OCI-LY1 (cell line): Measurements from ENCODE around the gene CALML5.

Source experiments
- H2AFZ ChIP-seq: fragments of 200-600 bp; sonication (generic), shearing (Covaris generic); 2 replicates; pipeline ENCODE4 v1.6.0; 2014; ENCODE audit warnings: antibody characterized with exemption, mild to moderate bottlenecking, low read length
- H3F3A ChIP-seq: fragments of 200-600 bp; sonication (generic), shearing (Covaris generic); 2 replicates; pipeline ENCODE4 v1.6.0; 2014; ENCODE audit warnings: mild to moderate bottlenecking, antibody characterized with exemption, low read length, moderate library complexity; ENCODE audit not compliant: insufficient read depth
- H3K27ac ChIP-seq: fragments of 200-600 bp; sonication (generic); 2 replicates; pipeline ENCODE4 v1.5.1; 2014; ENCODE audit warnings: low read length, mixed run types, mild to moderate bottlenecking, low read depth; ENCODE audit not compliant: poor library complexity, severe bottlenecking
- H3K27me3 ChIP-seq: fragments of 200-600 bp; sonication (generic); 2 replicates; pipeline ENCODE4 v1.6.0; 2014; ENCODE audit warnings: antibody characterized with exemption, mild to moderate bottlenecking, low read length, moderate library complexity; ENCODE audit not compliant: insufficient read depth
- H3K36me3 ChIP-seq: fragments of 200-600 bp; sonication (generic); 2 replicates; pipeline ENCODE4 v1.6.1; 2014; ENCODE audit warnings: mild to moderate bottlenecking, antibody characterized with exemption, low read length, moderate library complexity, mixed read lengths; ENCODE audit not compliant: insufficient read depth
- H3K4me1 ChIP-seq: fragments of 200-600 bp; sonication (generic); 2 replicates; pipeline ENCODE4 v1.5.1; 2014; ENCODE audit warnings: mild to moderate bottlenecking, low read length, moderate library complexity; ENCODE audit not compliant: insufficient read depth, severe bottlenecking
- H3K4me2 ChIP-seq: fragments of 200-600 bp; sonication (generic), shearing (Covaris generic); 2 replicates; pipeline ENCODE4 v1.6.1; 2014; ENCODE audit warnings: low read length
- H3K4me3 ChIP-seq: fragments of 200-600 bp; sonication (generic); 2 replicates; pipeline ENCODE4 v1.5.1; 2014; ENCODE audit warnings: low read length, low read depth, mild to moderate bottlenecking, mixed read lengths; ENCODE audit not compliant: poor library complexity, severe bottlenecking
- H3K79me2 ChIP-seq: fragments of 200-600 bp; shearing (Covaris generic); 2 replicates; pipeline ENCODE4 v1.6.1; 2016; ENCODE audit warnings: mixed run types, low read length, mixed read lengths; ENCODE audit not compliant: insufficient read depth
- H3K9ac ChIP-seq: fragments of 200-600 bp; sonication (generic), shearing (Covaris generic); 2 replicates; pipeline ENCODE4 v1.6.1; 2014; ENCODE audit warnings: mild to moderate bottlenecking, low read length, mixed read lengths
- H3K9me2 ChIP-seq: fragments of 200-600 bp; sonication (generic), shearing (Covaris generic); 2 replicates; pipeline ENCODE4 v1.6.1; 2014; ENCODE audit warnings: low read depth, mild to moderate bottlenecking, low read length, mixed read lengths
- H3K9me3 ChIP-seq: fragments of 200-600 bp; shearing (Covaris generic); 2 replicates; pipeline ENCODE4 v1.6.1; 2014; ENCODE audit warnings: low read length, mixed read lengths
- H4K20me1 ChIP-seq: fragments of 200-600 bp; sonication (generic), shearing (Covaris generic); 2 replicates; pipeline ENCODE4 v1.6.0; 2016; ENCODE audit warnings: mild to moderate bottlenecking, low read length; ENCODE audit not compliant: insufficient read depth
- EZH2 ChIP-seq: fragments of 200-600 bp; sonication (generic), shearing (Covaris generic); IDR thresholded peaks from 2 replicates; pipeline ENCODE4 v1.8.0; 2017; ENCODE audit warnings: borderline replicate concordance, mixed run types, mild to moderate bottlenecking, antibody characterized with exemption, low read length, moderate library complexity, mixed read lengths
- TF ChIP-seq, protein P1 (sequence below): fragments of 200-600 bp; sonication (generic), shearing (Covaris generic); IDR thresholded peaks from 2 replicates; pipeline ENCODE4 v1.5.1; 2017; ENCODE audit warnings: mild to moderate bottlenecking, antibody characterized with exemption, low read length, moderate library complexity, mixed read lengths

The CALML5 gene

DNA sequence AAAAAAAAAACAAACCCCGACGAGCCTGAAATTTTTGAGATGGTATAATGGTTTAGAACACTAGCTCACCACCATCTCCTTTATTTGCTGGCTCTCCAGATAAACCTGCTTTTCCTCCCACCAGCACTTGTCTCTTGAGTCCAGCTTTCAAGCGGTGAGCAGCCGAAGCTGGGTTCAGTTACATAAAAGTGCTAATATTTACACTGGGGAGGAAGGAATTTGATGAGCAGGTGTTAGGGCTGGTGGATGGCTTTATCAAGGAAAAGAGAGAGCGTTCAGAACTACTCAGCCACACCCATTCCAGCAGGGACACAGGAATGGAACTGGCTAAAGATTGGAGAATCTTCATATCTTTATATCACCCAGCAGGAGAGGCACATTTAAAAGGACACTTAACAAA, 18.8 kb upstream of the CALML5 start:
- H3K4me2 ChIP-seq, result no peak overlapping the region

GRCh38 chr10:5517546-5517945, 18.2 kb upstream of the CALML5 start:
- H3K9me3 ChIP-seq, result no peaks in the 10 kb centered on the region
- H3K27ac ChIP-seq, result no peak overlapping the region
- H3F3A ChIP-seq, result no peaks in the 10 kb centered on the region
- no peaks in the 10 kb centered on the region for H3K79me2 ChIP-seq
- H3K4me3 ChIP-seq, result no peak overlapping the region
- H3K9me2 ChIP-seq, result no peaks in the 10 kb centered on the region
- H3K9ac ChIP-seq, result no peak overlapping the region
- H3K4me1 ChIP-seq, result no peaks in the 10 kb centered on the region
- peaks cover 5% of the 10 kb centered on the region; the same call in 1 of the 2 replicates for H3K27me3 ChIP-seq
- H2AFZ ChIP-seq, result no peak overlapping the region
- H3K36me3 ChIP-seq, result no peaks in the 10 kb centered on the region
- H3K4me2 ChIP-seq, result no peak overlapping the region
- no peaks in the 10 kb centered on the region for H4K20me1 ChIP-seq
- TF ChIP-seq, protein P1, sequence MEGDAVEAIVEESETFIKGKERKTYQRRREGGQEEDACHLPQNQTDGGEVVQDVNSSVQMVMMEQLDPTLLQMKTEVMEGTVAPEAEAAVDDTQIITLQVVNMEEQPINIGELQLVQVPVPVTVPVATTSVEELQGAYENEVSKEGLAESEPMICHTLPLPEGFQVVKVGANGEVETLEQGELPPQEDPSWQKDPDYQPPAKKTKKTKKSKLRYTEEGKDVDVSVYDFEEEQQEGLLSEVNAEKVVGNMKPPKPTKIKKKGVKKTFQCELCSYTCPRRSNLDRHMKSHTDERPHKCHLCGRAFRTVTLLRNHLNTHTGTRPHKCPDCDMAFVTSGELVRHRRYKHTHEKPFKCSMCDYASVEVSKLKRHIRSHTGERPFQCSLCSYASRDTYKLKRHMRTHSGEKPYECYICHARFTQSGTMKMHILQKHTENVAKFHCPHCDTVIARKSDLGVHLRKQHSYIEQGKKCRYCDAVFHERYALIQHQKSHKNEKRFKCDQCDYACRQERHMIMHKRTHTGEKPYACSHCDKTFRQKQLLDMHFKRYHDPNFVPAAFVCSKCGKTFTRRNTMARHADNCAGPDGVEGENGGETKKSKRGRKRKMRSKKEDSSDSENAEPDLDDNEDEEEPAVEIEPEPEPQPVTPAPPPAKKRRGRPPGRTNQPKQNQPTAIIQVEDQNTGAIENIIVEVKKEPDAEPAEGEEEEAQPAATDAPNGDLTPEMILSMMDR, result no peak
- TF ChIP-seq EZH2, result no peak

More for the DNA sequence above, 18.8 kb upstream of the CALML5 start:
- Histone ChIP-seq H3K9me2 (no peaks in the 10 kb centered on the region), H2AFZ (no peak overlapping the region), H3K4me1 (no peaks in the 10 kb centered on the region), H3F3A (no peaks in the 10 kb centered on the region), H3K79me2 (no peaks in the 10 kb centered on the region), H3K9ac (no peak overlapping the region), H4K20me1 (no peaks in the 10 kb centered on the region), H3K9me3 (no peaks in the 10 kb centered on the region), H3K27ac (no peak overlapping the region), H3K4me3 (no peak overlapping the region), H3K36me3 (no peaks in the 10 kb centered on the region), H3K27me3 (peaks cover 5% of the 10 kb centered on the region; the same call in 1 of the 2 replicates)
- TF ChIP-seq, protein P1, result no peak
- no peak for TF ChIP-seq EZH2

DNA sequence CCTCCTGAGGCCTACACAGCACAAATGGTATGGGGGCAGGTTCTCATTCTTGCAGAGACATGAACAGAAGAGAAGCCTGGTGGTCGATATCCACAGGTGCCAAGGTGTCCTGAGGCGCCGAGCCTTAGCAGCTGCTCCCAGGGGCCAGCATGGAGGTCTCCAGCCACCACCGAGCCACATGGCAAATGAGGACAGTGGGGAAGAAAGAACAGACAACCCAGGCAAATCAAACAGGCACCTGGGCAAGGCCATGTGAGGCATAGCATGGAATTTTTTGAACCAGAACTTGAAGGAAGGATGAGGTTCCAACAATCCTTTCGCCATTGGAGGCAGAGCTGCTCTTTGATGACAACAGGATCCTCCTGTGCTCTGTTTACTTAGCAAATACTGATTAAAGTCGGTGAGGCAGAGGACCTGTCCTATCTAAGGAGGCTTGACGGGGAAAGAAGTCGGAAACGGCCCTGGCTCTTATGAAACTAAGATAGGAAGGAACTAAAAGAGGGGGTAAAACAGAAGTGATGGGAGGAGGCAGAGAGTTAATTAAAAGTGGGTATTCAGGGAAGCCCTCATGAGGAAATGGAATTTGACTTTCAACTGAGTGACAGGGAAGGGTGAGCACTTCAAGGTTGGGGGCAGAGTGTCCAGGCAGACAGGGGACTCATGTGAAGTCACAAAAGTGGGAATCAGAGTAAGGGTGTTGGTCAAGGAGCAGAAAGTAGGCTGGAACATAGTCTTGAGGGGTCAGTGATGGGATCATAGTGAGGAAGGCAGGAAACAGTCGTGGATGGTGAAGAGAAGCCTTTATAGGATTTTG, 16.8 kb upstream of the CALML5 start:
- Histone ChIP-seq H3K9me2 (no peaks in the 10 kb centered on the region), H2AFZ (no peak overlapping the region), H3K9ac (no peak overlapping the region), H3K4me3 (no peak overlapping the region), H3K27ac (no peak overlapping the region), H4K20me1 (no peaks in the 10 kb centered on the region), H3K4me2 (no peak overlapping the region), H3K4me1 (no peaks in the 10 kb centered on the region), H3K27me3 (peaks cover 5% of the 10 kb centered on the region; the same call in 1 of the 2 replicates), H3K36me3 (no peaks in the 10 kb centered on the region), H3F3A (no peaks in the 10 kb centered on the region), H3K9me3 (no peaks in the 10 kb centered on the region), H3K79me2 (no peaks in the 10 kb centered on the region)
- TF ChIP-seq, protein P1, result no peak
- no peak for TF ChIP-seq EZH2
